Effector memory CD4-positive, alpha-beta T cell (primary cell): ENCODE data around the gene ZNF865.
A peak's percentile ranks its signal among the peaks of the same experiment; 100 is the strongest.

Experiments used
- DNase-seq, 3 donors: peaks; one replicate each; pipeline ENCODE4 v3.0.0-alpha.2; 2020
- H3K27ac ChIP-seq: 2 replicates; pipeline ENCODE4 v1.7.0; 2013; ENCODE audit warnings: mild to moderate bottlenecking, low read length, moderate library complexity; ENCODE audit not compliant: insufficient read depth, poor library complexity, severe bottlenecking
- H3K27me3 ChIP-seq: replicated peaks from 2 replicates; pipeline ENCODE4 v1.7.0; 2013; ENCODE audit warnings: mild to moderate bottlenecking, low read length; ENCODE audit not compliant: insufficient read depth, control insufficient read depth, poor library complexity, severe bottlenecking
- H3K36me3 ChIP-seq: 2 replicates; pipeline ENCODE4 v1.7.0; 2013; ENCODE audit warnings: mild to moderate bottlenecking, low read length, moderate library complexity; ENCODE audit not compliant: control insufficient read depth, insufficient read depth
- H3K4me1 ChIP-seq: 2 replicates; pipeline ENCODE4 v1.7.0; 2013; ENCODE audit warnings: low read length, mild to moderate bottlenecking; ENCODE audit not compliant: control insufficient read depth, insufficient read depth, poor library complexity, severe bottlenecking
- H3K4me3 ChIP-seq: 2 replicates; pipeline ENCODE4 v1.7.0; 2013; ENCODE audit warnings: low read length, low read depth, mild to moderate bottlenecking; ENCODE audit not compliant: insufficient read depth, poor library complexity, severe bottlenecking
- H3K9me3 ChIP-seq: 2 replicates; pipeline ENCODE4 v1.7.0; 2013; ENCODE audit warnings: mild to moderate bottlenecking, low read length, moderate library complexity; ENCODE audit not compliant: control insufficient read depth

Gene ZNF865

DNA sequence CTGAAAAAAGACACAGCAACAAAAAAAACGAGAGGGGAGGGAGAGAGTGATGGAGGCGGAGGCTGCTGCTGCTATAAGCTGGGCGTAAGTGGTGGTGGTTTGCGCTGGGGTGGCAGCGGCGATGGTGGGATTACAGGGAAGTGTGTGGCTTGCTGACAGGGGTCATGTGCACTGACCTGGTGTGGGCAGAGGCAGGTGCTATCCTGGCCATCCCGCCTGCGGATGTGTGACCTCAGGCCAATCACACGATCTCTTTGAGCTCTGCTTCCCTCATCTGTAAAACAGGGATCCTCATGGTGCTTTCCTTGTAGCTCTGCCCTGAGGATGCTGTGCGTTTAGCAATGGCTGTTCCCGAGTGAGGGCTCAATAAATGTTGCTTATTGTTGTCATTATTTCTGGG lies 32.1 kb downstream of the ZNF865 start:
- DNase-seq, result no peak
- no peaks in the 10 kb centered on the region for H3K27me3 ChIP-seq
- H3K4me1 ChIP-seq, result peaks cover 36% of the 10 kb centered on the region
- H3K36me3 ChIP-seq, result no peaks in the 10 kb centered on the region
- no peaks in the 10 kb centered on the region for H3K9me3 ChIP-seq
- no peak overlapping the region for H3K4me3 ChIP-seq
- peak overlapping the region; percentile 21 for H3K27ac ChIP-seq

DNA sequence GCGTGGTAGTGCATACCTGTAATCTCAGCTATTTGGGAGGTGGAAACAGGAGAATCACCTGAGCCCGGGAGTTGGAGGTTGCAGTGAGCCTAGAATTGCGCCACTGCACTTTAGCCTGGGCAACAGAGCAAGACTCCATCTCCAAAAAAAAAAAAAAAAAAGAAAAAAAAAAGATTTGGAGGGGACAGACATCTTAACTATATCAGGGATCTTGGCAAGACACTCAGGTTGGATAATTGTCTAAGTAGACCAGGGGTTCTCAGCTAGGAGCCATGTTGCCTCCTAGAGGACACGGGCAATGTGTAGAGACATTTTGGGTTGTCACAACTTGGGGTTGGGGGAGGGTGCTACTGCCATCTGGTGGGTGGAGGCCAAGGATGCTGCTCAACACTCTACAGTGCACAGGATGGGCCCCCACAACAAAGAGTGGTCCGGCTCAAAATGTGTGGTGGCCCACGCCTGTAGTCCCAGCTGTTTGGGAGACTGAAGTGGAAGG lies 33.5 kb downstream of the ZNF865 start:
- H3K27ac ChIP-seq, result no peak overlapping the region
- no peaks in the 10 kb centered on the region for H3K36me3 ChIP-seq
- H3K4me3 ChIP-seq, result no peak overlapping the region
- H3K9me3 ChIP-seq, result no peaks in the 10 kb centered on the region
- H3K27me3 ChIP-seq, result no peaks in the 10 kb centered on the region
- no peak for DNase-seq
- peaks cover 45% of the 10 kb centered on the region for H3K4me1 ChIP-seq

DNA sequence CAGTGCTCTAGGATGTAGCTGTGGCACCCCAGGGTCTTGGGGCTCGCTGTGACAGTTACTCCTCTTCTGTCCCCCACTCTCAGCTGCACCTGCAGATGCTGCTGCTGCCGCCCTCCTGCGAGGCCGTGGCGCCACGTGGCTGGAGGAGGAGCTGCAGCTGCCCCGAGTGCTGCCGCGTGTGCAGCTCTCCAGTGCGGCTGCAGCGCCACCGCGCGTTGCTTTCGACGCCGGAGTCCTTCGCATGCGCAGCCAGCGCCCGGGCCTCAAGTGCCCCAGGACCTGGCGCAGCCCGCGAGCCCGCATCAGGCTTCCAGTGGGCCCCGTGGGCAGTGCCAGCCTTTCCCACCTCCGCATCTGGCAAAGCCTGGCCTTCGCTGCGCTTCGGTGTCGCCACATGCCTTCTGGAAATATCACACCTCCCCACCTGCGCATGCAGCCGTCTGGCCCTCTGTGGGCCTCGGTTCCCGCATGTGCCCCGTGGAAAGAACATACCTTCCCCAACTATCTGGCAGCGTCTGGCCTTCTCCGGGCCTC lies 34.7 kb downstream of the ZNF865 start:
- Histone ChIP-seq H3K36me3 (peaks cover 5% of the 10 kb centered on the region), H3K27ac (peak overlapping the region; percentile 84), H3K9me3 (no peaks in the 10 kb centered on the region), H3K27me3 (no peaks in the 10 kb centered on the region), H3K4me3 (peak overlapping the region; percentile 76), H3K4me1 (peaks cover 55% of the 10 kb centered on the region)
- peak; percentile 55 to 61 (median 61) for DNase-seq

DNA sequence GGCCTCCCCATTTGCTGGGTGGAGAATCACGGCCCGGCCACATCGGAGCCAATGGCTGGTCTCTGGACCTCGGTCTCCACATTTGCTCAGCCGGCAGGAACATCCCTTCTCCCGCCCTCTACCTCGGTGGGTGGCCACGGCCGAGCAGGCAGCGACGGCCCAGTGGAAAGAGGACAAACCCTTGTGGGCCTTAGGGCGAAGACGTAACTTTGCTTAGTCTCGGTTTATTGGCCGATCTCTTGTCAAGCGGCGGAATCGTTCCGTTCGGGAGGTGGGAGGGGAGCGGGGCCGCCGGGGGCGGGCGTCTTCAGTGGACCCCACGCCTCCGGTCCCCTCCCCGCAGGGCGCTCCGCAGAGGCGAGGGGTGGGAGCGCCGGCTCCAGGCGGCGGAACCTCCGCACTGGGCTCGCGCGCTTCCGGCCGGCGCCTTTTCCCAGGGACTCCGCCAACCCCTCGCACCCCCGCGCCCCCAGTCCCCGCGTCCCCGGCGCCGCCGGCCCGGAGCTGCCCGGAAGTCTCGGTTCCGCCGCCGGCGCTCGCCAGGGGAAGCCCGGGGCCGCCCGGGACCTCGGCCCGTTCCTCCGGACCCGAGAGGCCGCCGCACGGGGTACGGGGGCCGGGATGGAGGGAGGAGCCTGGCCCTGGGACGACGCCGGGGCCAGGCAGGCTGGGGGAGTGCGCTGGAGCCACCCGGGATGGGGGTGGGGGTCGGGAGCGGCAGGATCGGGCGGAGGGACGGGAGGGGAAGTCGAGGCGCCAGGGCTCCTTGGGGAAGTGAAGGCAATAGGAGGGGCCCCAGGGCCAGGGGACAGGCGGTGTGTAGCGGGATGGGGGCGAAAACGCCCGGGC lies 35.4 kb downstream of the ZNF865 start, which contains the start of gene ZNF580:
Gene ZNF580, plus strand, starts transcription at position 426 of the 849 bp plus-strand sequence. CDS start 1,507 bp downstream, outside the sequence.
- peak within 1 kb of the TSS; percentile 84 for H3K27ac ChIP-seq
- H3K27me3 ChIP-seq, result no peaks in the 10 kb centered on the region
- H3K9me3 ChIP-seq, result no peaks in the 10 kb centered on the region
- peak within 1 kb of the TSS; percentile 76 for H3K4me3 ChIP-seq
- no peak for DNase-seq
- peaks cover 52% of the 10 kb centered on the region for H3K4me1 ChIP-seq
- peaks cover 9% of the 10 kb centered on the region for H3K36me3 ChIP-seq

DNA sequence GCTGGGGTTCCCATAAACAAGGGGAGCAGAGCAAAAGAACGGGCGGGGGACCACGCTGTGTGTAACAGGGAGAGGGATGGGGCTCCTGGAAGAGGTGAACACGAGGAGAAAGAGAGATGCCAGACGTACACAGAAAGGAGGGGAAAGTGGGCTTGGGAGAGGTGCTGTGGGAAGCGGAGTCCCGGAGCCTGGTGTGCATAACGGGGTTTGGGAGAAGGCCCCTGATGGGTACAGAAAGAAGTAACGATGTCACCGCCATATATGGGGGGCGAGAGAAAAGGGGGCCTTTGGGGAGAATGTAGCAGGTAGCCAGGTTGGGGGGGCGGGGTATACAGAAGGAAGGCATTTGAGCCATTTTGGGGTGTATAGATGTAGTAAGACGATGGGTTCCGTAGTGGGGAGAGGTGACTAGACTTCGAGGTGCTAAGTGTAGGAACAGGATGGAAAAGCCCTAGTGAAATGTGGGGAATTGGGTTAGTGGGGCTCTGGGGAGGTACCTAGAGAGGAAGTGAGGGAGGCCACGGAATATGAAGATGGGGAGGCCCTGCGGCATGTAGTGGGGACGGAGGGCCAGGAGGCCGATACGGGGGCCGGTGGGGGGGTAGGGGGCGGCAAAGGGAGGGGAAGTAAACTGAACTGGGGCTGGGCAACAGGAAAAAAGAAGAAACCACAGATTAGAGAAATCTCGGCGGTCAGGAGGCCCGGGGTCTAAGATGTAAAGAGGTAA lies 36.1 kb downstream of the ZNF865 start:
- DNase-seq, result no peak
- peak overlapping the region; percentile 84 for H3K27ac ChIP-seq
- no peaks in the 10 kb centered on the region for H3K9me3 ChIP-seq
- H3K36me3 ChIP-seq, result peaks cover 9% of the 10 kb centered on the region
- H3K4me1 ChIP-seq, result peaks cover 45% of the 10 kb centered on the region
- H3K4me3 ChIP-seq, result peak overlapping the region; percentile 76
- H3K27me3 ChIP-seq, result no peaks in the 10 kb centered on the region

DNA sequence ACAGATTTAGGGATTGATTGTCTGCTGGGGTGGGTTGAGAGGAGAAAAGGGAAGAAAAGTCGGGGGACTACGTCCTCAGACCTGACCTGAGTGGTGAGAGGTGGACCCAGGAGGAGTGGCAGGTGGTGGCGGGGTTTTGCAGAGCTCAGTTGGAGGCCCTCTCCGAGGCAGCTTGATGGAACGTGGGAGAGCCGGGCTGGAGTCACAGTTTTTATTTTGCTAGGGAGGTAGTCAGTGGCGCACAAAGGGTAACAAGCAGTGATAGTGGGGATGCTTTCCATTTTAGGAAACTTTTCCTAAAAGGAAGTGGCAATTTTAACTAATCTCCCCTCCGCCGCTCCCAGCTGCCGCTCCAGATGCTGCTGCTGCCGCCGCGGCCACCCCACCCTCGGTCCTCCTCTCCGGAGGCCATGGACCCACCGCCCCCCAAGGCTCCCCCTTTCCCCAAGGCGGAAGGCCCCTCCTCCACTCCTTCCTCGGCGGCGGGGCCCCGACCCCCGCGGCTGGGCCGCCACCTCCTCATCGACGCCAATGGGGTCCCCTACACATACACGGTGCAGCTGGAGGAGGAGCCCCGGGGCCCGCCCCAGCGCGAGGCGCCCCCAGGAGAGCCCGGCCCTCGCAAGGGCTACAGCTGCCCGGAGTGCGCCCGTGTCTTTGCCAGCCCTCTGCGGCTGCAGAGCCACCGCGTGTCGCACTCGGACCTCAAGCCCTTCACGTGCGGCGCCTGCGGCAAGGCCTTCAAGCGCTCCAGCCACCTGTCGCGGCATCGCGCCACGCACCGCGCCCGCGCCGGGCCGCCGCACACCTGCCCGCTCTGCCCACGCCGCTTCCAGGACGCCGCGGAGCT lies 36.9 kb downstream of the ZNF865 start:
- no peak for DNase-seq
- Histone ChIP-seq H3K36me3 (peaks cover 9% of the 10 kb centered on the region), H3K9me3 (no peaks in the 10 kb centered on the region), H3K4me1 (peaks cover 39% of the 10 kb centered on the region), H3K27me3 (no peaks in the 10 kb centered on the region), H3K4me3 (peak overlapping the region; percentile 76), H3K27ac (peak overlapping the region; percentile 84)

DNA sequence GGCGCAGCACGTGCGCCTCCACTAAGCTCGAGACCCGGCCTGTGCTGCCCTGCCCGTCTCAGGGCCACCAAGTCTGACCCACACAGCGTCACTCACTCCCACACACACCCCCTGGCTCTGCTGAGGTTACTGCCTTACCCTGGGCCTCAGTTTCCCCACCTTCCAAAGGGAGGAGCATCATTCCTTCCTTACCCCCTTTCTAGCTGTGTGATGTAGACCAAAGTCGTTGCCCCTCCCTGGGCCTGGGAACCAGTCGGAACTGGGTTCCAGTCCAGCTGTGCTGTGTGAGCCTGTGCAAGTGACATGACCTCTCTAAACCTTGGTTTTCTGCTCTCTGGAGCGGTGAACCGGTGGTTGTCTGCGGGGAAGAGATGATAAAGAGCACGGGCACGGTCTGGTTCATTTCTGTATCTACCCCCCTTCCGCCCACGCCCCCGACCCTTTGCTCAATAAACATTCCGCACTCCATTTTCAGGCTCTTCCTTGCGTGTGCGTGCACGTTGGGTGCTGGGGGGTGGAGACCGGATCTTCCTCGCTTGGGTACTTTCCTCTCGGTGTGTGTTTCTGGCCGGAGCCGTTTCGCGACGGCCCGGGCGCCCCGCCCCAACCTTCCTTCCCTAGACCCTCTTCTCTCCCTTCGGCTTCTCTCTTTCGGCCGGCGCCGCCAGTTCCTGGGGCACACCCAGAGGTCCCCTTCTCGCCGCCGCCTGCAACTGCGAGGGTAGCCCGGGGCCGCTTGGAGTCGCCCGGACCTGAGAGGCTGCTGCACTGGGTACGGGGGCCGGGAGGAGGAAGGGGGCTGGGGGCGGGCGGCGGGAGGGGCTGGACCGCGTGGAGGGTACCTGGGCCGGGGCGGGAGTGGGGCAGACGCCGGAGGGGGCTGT lies 37.8 kb downstream of the ZNF865 start, which contains the start of gene ZNF581:
Gene ZNF581, plus strand, starts transcription at position 647 of the 884 bp plus-strand sequence. CDS start 923 bp downstream, outside the sequence.
- Histone ChIP-seq H3K9me3 (no peaks in the 10 kb centered on the region), H3K36me3 (peaks cover 9% of the 10 kb centered on the region), H3K4me3 (peak within 1 kb of the TSS; percentile 76), H3K27me3 (no peaks in the 10 kb centered on the region), H3K27ac (peak within 1 kb of the TSS; percentile 84), H3K4me1 (peaks cover 41% of the 10 kb centered on the region)
- DNase-seq, result peak; percentile 54 to 66 (median 64)

DNA sequence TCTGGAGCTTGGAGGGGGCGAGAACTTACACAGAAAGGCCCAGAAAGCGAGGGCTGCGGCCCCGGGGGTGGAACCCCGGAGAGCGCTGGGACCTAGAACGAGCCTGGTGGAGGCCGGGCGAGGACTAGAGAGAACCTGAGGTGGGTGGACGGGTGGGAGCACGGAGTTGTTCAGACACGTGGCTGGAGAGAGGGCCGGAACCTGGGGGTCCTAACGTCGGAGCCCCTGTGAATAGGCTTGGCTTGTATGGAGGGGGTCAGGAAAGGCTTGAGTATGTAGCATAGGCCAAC lies 38.4 kb downstream of the ZNF865 start:
- peak overlapping the region; percentile 76 for H3K4me3 ChIP-seq
- peak overlapping the region; percentile 84 for H3K27ac ChIP-seq
- no peaks in the 10 kb centered on the region for H3K27me3 ChIP-seq
- H3K36me3 ChIP-seq, result peaks cover 9% of the 10 kb centered on the region
- H3K9me3 ChIP-seq, result no peaks in the 10 kb centered on the region
- peaks cover 47% of the 10 kb centered on the region for H3K4me1 ChIP-seq
- DNase-seq, result no peak
